HL-60 (cell line): ENCODE measurements around the gene REXO1.
A peak's percentile ranks its signal among the peaks of the same experiment; 100 is the strongest.
"Not testable (repeated sequence)": the region's sequence is repeated elsewhere in the genome, so short reads cannot be mapped to it uniquely, and the experiment has no call there.

Source experiments
- DNase-seq, 2 experiments: peaks; one replicate each; pipeline ENCODE4 v3.0.0-alpha.2; 2010 to 2020; ENCODE audit warnings: low read depth in 1 of 2, low spot score in 1 of 2
- H3K27ac ChIP-seq: fragments of 250-450 bp; sonication (Bioruptor Pico); replicated peaks from 2 replicates; pipeline ENCODE4 v1.5.1; 2020; ENCODE audit warnings: mild to moderate bottlenecking, moderate library complexity
- H3K27me3 ChIP-seq: fragments of 250-450 bp; sonication (Bioruptor Pico); 2 replicates; pipeline ENCODE4 v1.5.1; 2021; ENCODE audit warnings: mild to moderate bottlenecking, moderate library complexity; ENCODE audit not compliant: insufficient read depth, poor library complexity, severe bottlenecking
- H3K4me3 ChIP-seq: replicated peaks from 2 replicates; pipeline ENCODE4 v1.5.1; 2011; ENCODE audit warnings: mild to moderate bottlenecking, control low read depth, low read length; ENCODE audit not compliant: insufficient read depth
- GABPA ChIP-seq: IDR thresholded peaks from 2 replicates; pipeline ENCODE4 v1.6.1; 2012; ENCODE audit warnings: low read depth
- POLR2AphosphoS5 ChIP-seq: IDR thresholded peaks from 2 replicates; pipeline ENCODE4 v1.6.1; 2012; ENCODE audit warnings: low read depth
- SPI1 ChIP-seq: IDR thresholded peaks from 2 replicates; pipeline ENCODE4 v1.6.1; 2012; ENCODE audit warnings: low read depth, mild to moderate bottlenecking, borderline replicate concordance
- TF ChIP-seq, protein P1 (sequence below): IDR thresholded peaks from 2 replicates; pipeline ENCODE4 v1.6.1; 2012; ENCODE audit warnings: low read depth; ENCODE audit not compliant: insufficient replicate concordance
- TF ChIP-seq, protein P2 (sequence below): IDR thresholded peaks from one replicate; pipeline ENCODE4 v1.5.1; 2011; ENCODE audit warnings: low read length, control low read depth, inconsistent platforms; ENCODE audit not compliant: insufficient read depth

Gene REXO1

DNA sequence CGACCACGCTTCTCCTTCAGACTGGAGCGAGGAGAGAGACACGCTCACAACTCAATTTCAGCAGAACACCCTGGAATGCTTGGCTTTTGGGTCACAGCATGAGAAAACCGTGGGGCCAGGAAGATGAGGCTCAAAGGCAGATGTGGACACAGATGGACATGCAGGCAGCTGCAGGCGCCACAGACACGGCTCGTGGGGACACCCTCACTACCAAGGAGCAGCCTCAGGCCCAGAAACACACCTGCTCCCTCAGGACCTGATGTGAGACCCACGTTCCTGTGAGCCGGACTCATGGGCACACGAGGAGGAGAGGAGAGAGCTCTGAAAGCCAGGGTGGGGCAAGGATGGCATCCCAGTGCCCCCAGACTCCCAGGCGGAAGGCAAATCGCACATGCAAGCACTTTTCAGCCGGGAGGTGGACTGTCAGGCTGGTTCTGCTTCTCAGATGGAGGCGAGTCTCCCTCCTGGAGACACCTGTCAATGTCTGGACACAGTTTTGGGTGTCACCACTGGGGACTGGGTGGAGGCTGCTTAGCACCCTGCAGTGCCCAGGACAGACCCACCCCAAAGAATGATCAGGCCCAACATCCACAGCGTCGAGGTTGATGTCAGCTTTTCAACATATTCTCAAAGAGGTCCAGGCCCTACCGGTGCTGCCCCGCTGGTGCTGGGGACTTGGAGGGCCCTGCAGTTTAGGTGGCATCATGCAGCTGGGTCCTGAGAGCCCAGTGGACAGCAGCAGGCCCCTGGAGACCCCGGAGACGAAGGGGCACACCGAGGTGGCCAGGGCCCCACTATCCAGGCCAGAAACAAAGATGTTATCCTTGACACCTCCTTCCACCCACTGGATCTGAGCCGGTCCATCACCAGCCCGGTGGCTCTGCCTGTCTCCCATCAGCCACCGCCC lies 34.8 kb upstream of the REXO1 start:
- H3K4me3 ChIP-seq, result no peak overlapping the region

DNA sequence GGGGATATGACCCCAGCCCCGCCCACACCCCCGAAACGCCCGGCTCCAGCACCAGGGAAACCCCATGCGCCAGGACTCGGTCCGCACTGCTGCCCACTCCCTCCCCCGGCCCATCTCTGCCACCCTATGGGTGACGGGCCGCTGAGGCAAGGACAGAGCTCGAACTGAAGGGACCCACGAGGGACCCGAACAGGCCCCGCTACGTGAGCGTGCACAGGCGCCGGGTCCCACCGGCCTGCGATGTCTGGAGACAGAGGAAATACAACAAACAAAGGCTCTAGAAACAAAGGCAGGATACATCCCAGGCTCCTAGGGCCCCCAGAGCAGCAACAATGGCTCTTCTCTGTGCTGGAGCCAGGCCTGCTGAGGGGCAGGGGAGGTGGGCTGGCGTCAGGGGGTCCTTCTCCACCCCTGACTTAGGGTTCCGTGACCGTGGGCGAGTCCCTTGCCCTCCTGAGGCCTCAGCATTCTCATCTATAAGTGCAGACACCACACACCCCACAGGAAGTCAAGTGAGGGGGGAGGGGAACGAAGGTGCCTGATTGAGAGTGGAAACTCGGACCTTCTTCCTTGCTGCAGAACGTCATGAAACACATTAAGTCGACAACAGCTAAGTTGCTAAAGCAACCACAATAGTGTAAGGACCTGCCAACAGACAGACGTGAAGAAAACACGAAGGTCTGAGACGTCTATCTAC lies 34.0 kb upstream of the REXO1 start:
- Histone ChIP-seq H3K27me3 (no peaks in the 10 kb centered on the region), H3K27ac (peak overlapping the region; percentile 59), H3K4me3 (no peak overlapping the region)
- no peak for TF ChIP-seq SPI1
- TF ChIP-seq, protein P1, sequence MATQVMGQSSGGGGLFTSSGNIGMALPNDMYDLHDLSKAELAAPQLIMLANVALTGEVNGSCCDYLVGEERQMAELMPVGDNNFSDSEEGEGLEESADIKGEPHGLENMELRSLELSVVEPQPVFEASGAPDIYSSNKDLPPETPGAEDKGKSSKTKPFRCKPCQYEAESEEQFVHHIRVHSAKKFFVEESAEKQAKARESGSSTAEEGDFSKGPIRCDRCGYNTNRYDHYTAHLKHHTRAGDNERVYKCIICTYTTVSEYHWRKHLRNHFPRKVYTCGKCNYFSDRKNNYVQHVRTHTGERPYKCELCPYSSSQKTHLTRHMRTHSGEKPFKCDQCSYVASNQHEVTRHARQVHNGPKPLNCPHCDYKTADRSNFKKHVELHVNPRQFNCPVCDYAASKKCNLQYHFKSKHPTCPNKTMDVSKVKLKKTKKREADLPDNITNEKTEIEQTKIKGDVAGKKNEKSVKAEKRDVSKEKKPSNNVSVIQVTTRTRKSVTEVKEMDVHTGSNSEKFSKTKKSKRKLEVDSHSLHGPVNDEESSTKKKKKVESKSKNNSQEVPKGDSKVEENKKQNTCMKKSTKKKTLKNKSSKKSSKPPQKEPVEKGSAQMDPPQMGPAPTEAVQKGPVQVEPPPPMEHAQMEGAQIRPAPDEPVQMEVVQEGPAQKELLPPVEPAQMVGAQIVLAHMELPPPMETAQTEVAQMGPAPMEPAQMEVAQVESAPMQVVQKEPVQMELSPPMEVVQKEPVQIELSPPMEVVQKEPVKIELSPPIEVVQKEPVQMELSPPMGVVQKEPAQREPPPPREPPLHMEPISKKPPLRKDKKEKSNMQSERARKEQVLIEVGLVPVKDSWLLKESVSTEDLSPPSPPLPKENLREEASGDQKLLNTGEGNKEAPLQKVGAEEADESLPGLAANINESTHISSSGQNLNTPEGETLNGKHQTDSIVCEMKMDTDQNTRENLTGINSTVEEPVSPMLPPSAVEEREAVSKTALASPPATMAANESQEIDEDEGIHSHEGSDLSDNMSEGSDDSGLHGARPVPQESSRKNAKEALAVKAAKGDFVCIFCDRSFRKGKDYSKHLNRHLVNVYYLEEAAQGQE, result no peak
- TF ChIP-seq POLR2AphosphoS5, result no peak
- TF ChIP-seq GABPA, result no peak
- TF ChIP-seq, protein P2, sequence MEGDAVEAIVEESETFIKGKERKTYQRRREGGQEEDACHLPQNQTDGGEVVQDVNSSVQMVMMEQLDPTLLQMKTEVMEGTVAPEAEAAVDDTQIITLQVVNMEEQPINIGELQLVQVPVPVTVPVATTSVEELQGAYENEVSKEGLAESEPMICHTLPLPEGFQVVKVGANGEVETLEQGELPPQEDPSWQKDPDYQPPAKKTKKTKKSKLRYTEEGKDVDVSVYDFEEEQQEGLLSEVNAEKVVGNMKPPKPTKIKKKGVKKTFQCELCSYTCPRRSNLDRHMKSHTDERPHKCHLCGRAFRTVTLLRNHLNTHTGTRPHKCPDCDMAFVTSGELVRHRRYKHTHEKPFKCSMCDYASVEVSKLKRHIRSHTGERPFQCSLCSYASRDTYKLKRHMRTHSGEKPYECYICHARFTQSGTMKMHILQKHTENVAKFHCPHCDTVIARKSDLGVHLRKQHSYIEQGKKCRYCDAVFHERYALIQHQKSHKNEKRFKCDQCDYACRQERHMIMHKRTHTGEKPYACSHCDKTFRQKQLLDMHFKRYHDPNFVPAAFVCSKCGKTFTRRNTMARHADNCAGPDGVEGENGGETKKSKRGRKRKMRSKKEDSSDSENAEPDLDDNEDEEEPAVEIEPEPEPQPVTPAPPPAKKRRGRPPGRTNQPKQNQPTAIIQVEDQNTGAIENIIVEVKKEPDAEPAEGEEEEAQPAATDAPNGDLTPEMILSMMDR, result no peak
- DNase-seq, result peak in 1 of 2 experiments; percentile 67

More for the DNA sequence above, 34.8 kb upstream of the REXO1 start:
- H3K27ac ChIP-seq, result peak overlapping the region; percentile 77
- no peaks in the 10 kb centered on the region for H3K27me3 ChIP-seq
- no peak for DNase-seq
- TF ChIP-seq GABPA (no peak), POLR2AphosphoS5 (no peak), SPI1 (no peak)
- TF ChIP-seq, protein P1, result no peak
- TF ChIP-seq, protein P2, result no peak

DNA sequence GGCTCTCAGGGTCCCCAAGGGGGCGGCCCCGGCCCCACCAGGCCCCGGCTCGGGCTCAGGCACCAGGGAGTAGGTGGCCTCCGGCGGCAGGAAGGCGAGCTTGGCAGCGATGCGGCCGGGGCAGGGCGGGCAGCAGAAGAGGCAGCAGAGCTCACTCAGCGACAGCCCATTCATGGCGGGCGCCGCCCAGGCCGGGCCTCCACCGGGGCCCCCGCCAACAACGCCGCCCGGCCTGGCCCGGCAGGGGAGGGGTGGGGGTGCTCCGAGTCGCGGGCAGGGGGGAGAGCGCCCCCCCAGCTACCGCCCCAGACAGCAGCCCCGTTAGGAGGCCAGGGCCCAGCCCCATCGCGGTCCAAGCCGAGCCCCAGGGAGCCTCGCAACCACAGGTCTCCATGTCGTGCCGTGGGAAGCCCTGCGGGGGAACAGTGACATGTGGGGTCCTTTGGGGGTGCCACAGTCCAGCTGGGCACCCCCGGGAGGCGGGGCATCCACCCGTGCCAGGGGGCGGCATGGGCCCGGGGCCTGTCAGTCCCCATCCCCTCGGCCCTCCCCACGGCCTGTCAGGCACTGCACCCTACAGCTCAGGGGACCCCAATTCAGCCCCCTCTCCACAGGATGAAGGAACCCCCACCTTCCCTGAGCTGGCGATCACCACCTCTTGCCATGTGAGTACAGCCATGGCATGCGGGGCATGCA lies 33.3 kb upstream of the REXO1 start:
- not testable (repeated sequence) for H3K4me3 ChIP-seq, H3K27me3 ChIP-seq, DNase-seq
- H3K27ac ChIP-seq, result peak overlapping the region; percentile 59
